ENCODE measurements around the gene AFDN. TPM values are rescaled to one million over a fixed set of nuclear protein-coding genes. Genes with fewer than 3 reads are reported as not detected.

The AFDN gene
- total RNA-seq, 2 experiments from 2014 or later: 45.9 to 46.3 TPM

DNA sequence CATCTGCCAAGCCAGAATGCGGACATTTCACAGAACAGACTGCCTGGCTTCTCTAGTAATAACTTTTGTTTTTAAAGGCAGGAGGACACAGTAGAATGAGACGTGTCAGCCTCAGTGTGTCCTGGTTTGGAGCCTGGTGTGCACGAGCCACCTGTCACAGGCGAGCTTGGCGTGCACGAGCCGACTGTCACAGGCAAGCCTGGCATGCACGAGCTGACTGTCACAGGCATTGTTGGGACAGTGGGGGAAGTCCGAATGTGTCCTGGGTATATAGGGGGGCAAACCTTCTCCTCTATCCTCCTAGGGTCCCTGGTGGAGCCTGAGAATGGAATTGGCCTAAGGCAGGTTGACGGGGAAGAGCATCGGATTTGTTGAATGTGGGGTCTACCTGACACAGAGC is 178.2 kb downstream of the AFDN start:
- peaks cover 8% of the 10 kb centered on the region for H3K9me3 Mint-ChIP-seq
- no peak for DNase-seq
- H3K4me3 Mint-ChIP-seq: no peak overlapping the region
- H3K27me3 Mint-ChIP-seq: no peaks in the 10 kb centered on the region
- peaks cover 9% of the 10 kb centered on the region for H3K4me1 Mint-ChIP-seq
- no peak overlapping the region for H3K27ac Mint-ChIP-seq
- POLR2A ChIA-PET: no interaction called here
- no peaks in the 10 kb centered on the region for H3K36me3 Mint-ChIP-seq (ENCODE audit: low read depth)
- CTCF ChIA-PET: no interaction called here

DNA sequence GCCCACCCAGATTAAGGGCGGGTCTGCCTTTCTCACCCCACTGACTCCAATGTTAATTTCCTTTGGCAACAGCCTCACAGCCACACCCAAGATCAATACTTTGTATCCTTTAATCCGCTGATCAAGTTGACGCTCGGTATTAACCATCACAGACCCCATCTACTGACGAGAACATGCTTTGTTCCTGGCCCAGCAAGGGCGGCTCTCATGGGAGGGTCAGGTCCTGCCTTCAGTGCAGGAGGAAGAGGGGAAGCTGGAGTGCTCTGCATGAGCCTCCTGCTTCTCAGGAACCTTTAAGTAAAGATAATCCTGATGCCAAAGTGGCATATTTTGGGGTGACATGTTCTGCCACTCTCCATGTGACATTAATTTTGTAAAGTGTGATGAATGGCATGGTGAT is 179.1 kb downstream of the AFDN start:
- ChIA-PET POLR2A (no interaction called here), CTCF (no interaction called here)
- no peak for DNase-seq
- H3K4me3 Mint-ChIP-seq: no peak overlapping the region
- H3K4me1 Mint-ChIP-seq: peaks cover 9% of the 10 kb centered on the region
- H3K9me3 Mint-ChIP-seq: peaks cover 14% of the 10 kb centered on the region
- H3K27me3 Mint-ChIP-seq: no peaks in the 10 kb centered on the region
- H3K27ac Mint-ChIP-seq: no peak overlapping the region
- no peaks in the 10 kb centered on the region for H3K36me3 Mint-ChIP-seq (ENCODE audit: low read depth)

DNA sequence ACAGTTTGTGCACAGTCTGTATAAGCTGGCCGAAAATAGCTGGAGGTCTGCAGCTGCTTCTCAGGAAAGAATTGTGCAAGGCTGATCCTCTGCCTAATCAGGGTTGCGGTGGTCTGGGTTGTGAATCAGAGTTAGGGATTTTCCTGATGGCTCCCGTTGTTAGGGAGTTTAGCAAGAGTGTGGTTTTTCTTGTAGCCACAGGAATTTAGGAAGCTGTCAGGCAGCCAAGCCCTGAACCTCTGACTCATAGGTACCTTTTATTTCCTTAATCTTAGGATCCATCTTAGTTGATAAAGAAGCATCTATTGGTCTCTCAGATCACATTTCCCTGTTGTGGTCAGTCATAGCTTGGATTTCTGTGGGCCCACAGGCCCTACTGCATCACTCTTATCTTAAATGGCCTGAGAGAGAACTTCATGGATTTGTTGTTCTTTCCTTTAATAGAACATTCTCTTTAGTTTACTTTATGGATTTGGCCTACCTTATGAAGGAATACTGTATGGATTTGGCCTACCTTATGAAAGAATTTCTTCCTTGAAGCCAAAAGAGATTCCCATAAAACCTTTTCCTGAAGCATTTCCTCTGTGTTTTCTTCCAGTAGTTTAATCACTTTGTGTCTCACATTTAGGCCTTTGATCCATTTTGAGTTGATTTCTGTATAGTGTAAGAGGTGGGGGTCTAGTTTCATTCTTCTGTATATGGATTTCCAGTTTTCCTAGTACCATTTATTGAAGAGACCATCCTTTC is 181.1 kb downstream of the AFDN start:
- Mint-ChIP-seq H3K4me1 (peaks cover 3% of the 10 kb centered on the region), H3K9me3 (peaks cover 21% of the 10 kb centered on the region), H3K27ac (no peak overlapping the region), H3K36me3 (ENCODE audit: low read depth) (peaks cover 3% of the 10 kb centered on the region), H3K27me3 (peaks cover 1% of the 10 kb centered on the region), H3K4me3 (no peak overlapping the region)
- no peak for DNase-seq
- POLR2A ChIA-PET: no interaction called here
- CTCF ChIA-PET: no interaction called here

DNA sequence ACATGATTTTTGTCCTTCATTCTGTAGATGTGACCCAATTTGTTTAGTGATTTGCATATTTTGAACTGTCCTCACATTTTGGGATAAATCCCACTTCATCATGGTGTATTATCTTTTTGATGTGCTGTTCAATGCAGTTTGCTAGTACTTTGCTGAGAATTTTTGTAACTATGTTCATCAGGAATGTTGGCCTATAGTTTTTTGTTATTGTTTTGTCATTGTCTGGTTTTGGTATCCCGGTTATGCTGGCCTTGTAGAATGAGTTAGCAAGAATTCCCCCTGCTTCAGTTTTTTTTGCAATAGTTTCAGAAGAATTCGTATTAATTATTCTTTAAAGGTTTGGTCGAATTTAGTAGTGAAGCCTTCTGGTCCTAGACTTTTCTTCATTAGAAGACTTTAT is 182.6 kb downstream of the AFDN start:
- H3K36me3 Mint-ChIP-seq (ENCODE audit: low read depth): peaks cover 3% of the 10 kb centered on the region
- no peak for DNase-seq
- H3K4me1 Mint-ChIP-seq: no peaks in the 10 kb centered on the region
- POLR2A ChIA-PET: no interaction called here
- H3K4me3 Mint-ChIP-seq: no peak overlapping the region
- H3K27ac Mint-ChIP-seq: no peak overlapping the region
- peaks cover 23% of the 10 kb centered on the region for H3K9me3 Mint-ChIP-seq
- peaks cover 1% of the 10 kb centered on the region for H3K27me3 Mint-ChIP-seq
- CTCF ChIA-PET: no interaction called here

DNA sequence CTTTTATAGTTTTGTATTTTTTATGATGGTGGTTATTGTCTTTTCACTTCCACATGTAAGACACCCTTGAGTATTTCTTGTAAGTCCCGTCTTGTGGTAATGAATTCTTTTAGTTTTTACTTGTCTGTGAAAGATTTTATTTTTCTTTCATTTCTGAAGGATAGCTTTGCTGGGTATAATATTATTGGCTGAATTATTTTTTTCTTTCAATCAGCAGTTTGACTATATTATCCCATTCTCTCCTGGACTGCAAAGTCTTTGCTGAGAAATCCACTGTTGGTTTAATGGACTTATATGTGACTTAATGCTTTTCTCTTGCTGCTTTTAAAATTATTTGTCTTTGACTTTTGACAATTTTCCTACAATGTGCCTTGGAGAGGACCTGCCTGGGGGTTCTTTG is 184.6 kb downstream of the AFDN start:
- Mint-ChIP-seq H3K4me1 (no peaks in the 10 kb centered on the region), H3K27me3 (peaks cover 1% of the 10 kb centered on the region), H3K36me3 (ENCODE audit: low read depth) (peaks cover 3% of the 10 kb centered on the region), H3K4me3 (no peak overlapping the region), H3K27ac (no peak overlapping the region), H3K9me3 (peaks cover 32% of the 10 kb centered on the region)
- POLR2A ChIA-PET: no interaction called here
- no peak for DNase-seq
- CTCF ChIA-PET: no interaction called here

DNA sequence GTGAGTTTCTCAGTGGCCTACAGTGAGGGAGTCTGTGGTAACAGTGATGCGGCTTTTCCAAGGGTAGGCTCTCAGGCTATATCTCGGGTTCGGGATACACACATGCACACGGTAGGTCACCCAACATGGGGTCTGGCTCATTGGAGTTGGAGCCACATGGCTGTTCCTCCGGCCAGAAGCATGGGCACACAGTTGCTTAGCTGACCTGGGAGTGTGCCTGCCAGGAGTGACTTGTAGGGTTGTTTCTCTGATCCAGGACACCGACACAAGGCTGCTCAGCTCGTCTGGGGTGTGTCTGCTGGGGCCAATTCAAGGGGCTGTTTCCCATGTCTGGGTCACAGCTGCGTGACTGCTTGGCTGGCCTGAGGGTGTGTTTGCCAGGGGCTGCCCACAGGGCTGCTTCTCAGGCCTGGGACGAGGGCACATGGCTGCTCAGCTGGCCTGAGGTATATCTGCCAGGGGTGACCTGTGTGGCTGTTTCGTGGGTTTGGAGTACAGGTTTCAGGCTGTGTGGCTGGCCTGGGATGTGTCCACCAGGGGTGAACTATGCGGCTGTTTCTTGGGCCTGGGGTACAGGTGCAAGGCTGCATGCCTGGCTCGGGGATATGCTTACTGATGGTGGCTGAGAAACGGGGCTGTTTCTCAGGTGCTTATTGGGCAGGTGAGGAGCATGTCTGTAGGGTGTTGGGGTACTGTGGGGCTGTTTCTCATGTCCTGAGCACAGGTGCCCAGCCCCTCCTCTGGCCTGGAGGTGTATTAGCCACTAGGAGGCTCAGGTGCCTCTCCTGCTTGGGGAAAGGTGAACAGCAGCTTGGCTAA is 185.9 kb downstream of the AFDN start:
- H3K4me1 Mint-ChIP-seq: no peaks in the 10 kb centered on the region
- CTCF ChIA-PET: no interaction called here
- POLR2A ChIA-PET: no interaction called here
- no peak for DNase-seq
- H3K27me3 Mint-ChIP-seq: peaks cover 1% of the 10 kb centered on the region
- H3K36me3 Mint-ChIP-seq (ENCODE audit: low read depth): peaks cover 3% of the 10 kb centered on the region
- H3K27ac Mint-ChIP-seq: no peak overlapping the region
- H3K9me3 Mint-ChIP-seq: peaks cover 32% of the 10 kb centered on the region
- H3K4me3 Mint-ChIP-seq: no peak overlapping the region

DNA sequence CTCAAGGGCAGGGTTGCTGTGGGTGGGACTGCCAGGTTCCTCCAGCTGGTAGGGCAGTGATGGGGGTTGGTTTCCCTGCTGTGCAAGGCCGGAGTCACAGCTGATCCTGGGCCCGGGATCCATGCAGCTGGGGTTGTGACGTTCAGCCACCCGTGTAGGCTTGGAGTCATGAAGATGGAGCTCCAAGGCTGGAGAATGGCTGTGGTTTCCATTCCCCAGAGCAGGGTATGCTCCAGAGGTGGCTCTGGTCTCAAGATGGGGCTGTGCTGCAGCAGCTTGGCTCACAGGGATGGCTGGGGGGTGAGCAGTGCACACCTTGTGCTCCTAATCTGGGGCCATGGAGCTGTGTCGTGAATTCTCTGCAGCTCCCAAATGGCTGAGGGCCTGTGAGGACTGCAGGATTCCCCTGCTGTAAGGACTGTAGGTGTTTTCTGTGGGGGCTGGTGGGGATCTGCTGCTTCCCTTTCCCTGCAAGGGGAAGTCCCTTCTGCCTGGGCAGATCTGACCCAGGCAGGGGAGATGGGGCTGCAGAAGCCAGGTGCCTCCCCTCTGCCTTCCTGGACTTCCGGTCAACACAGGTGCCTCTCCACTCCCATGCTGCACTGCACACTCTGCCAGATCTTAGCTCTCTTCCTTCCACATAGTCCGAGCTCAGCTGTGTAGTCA is 186.7 kb downstream of the AFDN start:
- H3K4me1 Mint-ChIP-seq: no peaks in the 10 kb centered on the region
- CTCF ChIA-PET: no interaction called here
- no peak overlapping the region for H3K4me3 Mint-ChIP-seq
- POLR2A ChIA-PET: no interaction called here
- H3K27ac Mint-ChIP-seq: no peak overlapping the region
- H3K9me3 Mint-ChIP-seq: peaks cover 32% of the 10 kb centered on the region
- H3K27me3 Mint-ChIP-seq: peaks cover 1% of the 10 kb centered on the region
- no peak for DNase-seq
- peaks cover 3% of the 10 kb centered on the region for H3K36me3 Mint-ChIP-seq (ENCODE audit: low read depth)

DNA sequence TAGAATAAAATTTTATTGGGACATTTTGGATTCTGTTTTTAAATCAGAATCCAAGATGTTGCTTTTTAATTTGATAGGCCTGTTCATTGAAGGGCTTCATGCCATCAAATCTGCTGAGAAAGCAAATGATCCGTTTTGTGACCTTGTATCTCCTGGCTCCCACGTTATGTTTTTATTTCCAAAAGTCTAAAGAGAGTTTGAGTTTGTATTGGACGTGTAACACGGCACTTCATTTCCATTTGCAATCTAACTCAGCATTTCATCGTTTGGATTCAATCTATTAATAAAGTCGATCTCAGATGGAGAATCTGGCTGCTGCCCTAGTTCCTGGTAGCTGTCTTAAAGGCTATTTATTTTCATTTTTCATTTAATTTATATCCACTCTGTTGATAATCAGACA is 187.7 kb downstream of the AFDN start:
- no peaks in the 10 kb centered on the region for H3K4me1 Mint-ChIP-seq
- H3K9me3 Mint-ChIP-seq: peaks cover 30% of the 10 kb centered on the region
- peaks cover 1% of the 10 kb centered on the region for H3K27me3 Mint-ChIP-seq
- H3K27ac Mint-ChIP-seq: no peak overlapping the region
- CTCF ChIA-PET: no interaction called here
- DNase-seq: no peak
- POLR2A ChIA-PET: no interaction called here
- H3K36me3 Mint-ChIP-seq (ENCODE audit: low read depth): peaks cover 3% of the 10 kb centered on the region
- H3K4me3 Mint-ChIP-seq: no peak overlapping the region

DNA sequence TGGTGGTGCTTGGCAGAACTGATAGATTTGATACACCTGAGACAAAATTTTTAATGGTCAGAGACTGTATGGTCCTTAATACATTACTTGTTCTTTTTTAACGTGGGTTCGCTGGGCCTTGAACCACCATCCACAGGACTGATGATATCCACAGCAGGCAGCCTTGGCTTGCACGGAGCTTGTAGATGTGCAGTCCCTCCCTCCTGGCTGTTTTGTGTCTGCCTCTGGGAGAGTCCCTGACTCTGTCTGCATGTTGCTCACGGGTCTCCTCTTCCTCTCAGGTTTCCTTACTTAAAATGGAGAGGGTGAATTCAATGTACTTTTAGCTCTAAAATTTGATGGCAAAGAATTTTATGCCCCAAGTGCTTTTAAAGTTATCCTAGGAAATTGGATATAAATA is 188.3 kb downstream of the AFDN start:
- Mint-ChIP-seq H3K4me1 (no peaks in the 10 kb centered on the region), H3K9me3 (peaks cover 30% of the 10 kb centered on the region), H3K36me3 (ENCODE audit: low read depth) (peaks cover 3% of the 10 kb centered on the region), H3K27ac (no peak overlapping the region), H3K27me3 (peaks cover 1% of the 10 kb centered on the region), H3K4me3 (no peak overlapping the region)
- ChIA-PET CTCF (no interaction called here), POLR2A (no interaction called here)
- no peak for DNase-seq

DNA sequence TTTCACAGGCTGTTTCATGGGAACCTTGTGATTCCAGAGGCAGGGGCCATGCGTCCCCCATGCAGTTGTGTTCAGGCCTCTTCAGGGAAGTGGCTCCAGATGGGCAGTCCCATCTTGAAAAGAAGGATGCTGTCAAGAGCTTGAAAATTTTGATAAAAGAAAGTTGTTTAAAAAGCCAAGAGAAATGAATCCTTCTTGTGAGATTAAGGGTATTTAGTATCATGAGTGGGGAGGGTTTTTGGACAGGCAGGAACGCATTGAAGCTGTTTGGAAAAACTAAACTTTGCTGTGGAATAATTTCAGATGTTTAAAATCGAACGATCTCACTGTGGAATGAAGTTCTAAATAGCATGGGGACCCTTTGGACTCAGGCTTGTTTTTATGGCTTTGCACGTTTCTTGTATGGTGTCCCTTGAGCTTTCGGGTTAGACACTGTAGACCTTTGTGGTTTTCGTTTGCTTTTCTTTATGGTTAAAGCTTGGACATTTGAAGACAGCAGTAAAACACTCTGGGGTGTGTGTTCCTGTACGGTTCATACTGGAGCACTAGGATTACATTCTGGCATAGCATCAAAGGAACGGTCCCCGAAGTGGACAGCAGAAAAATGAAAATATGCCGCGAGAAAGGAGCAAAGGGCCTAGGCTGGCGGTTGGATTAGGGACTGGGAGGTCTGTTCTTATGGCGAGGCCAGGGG is 188.9 kb downstream of the AFDN start:
- Mint-ChIP-seq H3K9me3 (peaks cover 26% of the 10 kb centered on the region), H3K27me3 (peaks cover 4% of the 10 kb centered on the region), H3K27ac (no peak overlapping the region), H3K4me3 (no peak overlapping the region), H3K36me3 (ENCODE audit: low read depth) (peaks cover 3% of the 10 kb centered on the region), H3K4me1 (no peaks in the 10 kb centered on the region)
- ChIA-PET CTCF (no interaction called here), POLR2A (no interaction called here)
- DNase-seq: no peak

DNA sequence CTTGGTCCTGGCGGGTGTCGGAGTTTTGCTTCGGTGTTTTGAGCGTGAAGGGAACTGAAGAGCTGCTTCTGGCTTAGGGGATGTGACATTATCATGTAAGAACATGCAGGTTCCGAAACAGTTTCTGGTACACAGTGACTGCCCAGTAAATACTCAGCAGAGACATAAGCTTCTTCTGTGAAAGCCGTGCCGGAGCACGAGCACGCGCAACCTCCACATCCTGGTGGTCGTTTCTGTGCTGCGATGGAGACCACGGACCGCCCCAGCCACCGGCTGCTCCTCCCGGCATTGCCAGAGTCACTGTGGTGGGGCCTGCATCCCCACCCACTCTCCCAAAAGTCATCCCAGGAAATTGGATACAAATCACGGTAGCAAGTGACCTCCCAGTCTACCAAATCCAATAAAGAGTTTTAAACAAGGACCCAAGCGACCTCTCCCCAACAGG is 189.5 kb downstream of the AFDN start:
- H3K27ac Mint-ChIP-seq: no peak overlapping the region
- no peaks in the 10 kb centered on the region for H3K4me1 Mint-ChIP-seq
- H3K4me3 Mint-ChIP-seq: no peak overlapping the region
- peaks cover 3% of the 10 kb centered on the region for H3K36me3 Mint-ChIP-seq (ENCODE audit: low read depth)
- POLR2A ChIA-PET: no interaction called here
- DNase-seq: no peak
- H3K9me3 Mint-ChIP-seq: peaks cover 20% of the 10 kb centered on the region
- CTCF ChIA-PET: no interaction called here
- peaks cover 4% of the 10 kb centered on the region for H3K27me3 Mint-ChIP-seq

DNA sequence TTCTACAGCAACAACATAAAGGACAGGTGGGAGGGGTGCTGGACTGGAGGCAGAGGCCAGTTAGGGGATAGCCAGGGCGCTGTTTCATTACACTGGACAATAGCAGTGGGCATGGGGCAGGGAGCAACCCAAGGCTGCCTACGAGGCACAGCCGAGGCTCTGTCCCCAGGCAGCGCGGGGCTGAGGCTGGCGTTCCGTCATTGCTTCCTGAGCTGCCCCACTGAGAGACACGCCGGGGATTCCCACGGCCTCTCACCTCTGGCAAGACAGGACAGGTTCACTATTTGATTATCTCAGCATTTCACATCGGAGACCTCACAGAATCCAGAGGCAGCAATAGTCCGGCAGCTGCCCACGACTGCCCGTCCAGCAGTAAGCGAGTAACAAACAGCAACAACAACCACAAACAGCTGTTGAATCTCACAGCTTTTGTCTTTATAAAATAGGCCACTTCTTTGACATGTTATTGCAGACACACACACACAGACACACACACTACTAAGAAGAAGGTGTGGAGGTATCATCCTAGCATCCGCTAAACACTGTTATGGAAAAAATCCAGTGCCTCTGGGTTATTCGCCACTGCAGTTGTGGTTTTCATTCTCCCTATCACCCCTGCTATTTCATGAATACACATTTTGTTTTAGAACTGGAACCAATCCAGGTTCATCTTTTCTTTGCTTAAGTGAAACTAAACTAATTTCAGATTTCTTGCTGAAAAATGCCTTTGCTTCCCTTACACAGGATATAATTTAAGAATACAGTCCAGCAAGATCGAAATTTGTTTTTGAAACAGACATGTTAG is 190.2 kb downstream of the AFDN start:
- H3K4me3 Mint-ChIP-seq: no peak overlapping the region
- POLR2A ChIA-PET: no interaction called here
- no peak for DNase-seq
- CTCF ChIA-PET: no interaction called here
- no peaks in the 10 kb centered on the region for H3K36me3 Mint-ChIP-seq (ENCODE audit: low read depth)
- H3K4me1 Mint-ChIP-seq: no peaks in the 10 kb centered on the region
- H3K9me3 Mint-ChIP-seq: peaks cover 17% of the 10 kb centered on the region
- H3K27me3 Mint-ChIP-seq: peaks cover 3% of the 10 kb centered on the region
- H3K27ac Mint-ChIP-seq: no peak overlapping the region

DNA sequence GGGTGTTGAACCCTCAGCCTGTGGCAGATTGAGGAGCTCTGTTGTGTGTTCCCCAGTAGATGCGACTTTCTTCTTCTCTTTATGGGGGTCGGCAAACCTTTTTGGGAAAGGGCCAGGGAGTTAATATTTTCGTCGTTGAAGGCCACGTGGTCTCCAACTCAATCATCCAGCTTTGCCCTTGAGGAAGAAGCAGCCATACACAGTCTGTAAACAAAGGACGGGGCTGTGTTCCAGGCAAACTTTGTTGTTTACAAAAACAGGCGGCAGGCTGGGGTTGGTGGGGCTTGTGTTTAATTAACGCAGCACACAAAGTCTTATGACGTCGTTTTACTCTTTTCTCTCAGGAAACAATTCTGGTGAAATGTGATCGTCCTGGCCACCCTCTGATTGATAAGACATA is 190.9 kb downstream of the AFDN start:
- no peak overlapping the region for H3K27ac Mint-ChIP-seq
- H3K9me3 Mint-ChIP-seq: peaks cover 12% of the 10 kb centered on the region
- ChIA-PET POLR2A (no interaction called here), CTCF (no interaction called here)
- no peak for DNase-seq
- no peaks in the 10 kb centered on the region for H3K36me3 Mint-ChIP-seq (ENCODE audit: low read depth)
- H3K27me3 Mint-ChIP-seq: peaks cover 3% of the 10 kb centered on the region
- H3K4me3 Mint-ChIP-seq: no peak overlapping the region
- H3K4me1 Mint-ChIP-seq: no peaks in the 10 kb centered on the region

All from activated CD4-positive, alpha-beta memory T cell treated with anti-CD3 and anti-CD28 coated beads, Interleukin-2, amount 10 ng/mL, durations not matched to agents 7 days and 5 days (primary cell).